OCI-LY1 (cell line): Measurements from ENCODE around the gene KCNE2.

ENCODE experiments used
- H2AFZ ChIP-seq: fragments of 200-600 bp; sonication (generic), shearing (Covaris generic); 2 replicates; pipeline ENCODE4 v1.6.0; 2014; ENCODE audit warnings: antibody characterized with exemption, mild to moderate bottlenecking, low read length
- H3F3A ChIP-seq: fragments of 200-600 bp; sonication (generic), shearing (Covaris generic); 2 replicates; pipeline ENCODE4 v1.6.0; 2014; ENCODE audit warnings: mild to moderate bottlenecking, antibody characterized with exemption, low read length, moderate library complexity; ENCODE audit not compliant: insufficient read depth
- H3K27ac ChIP-seq: fragments of 200-600 bp; sonication (generic); 2 replicates; pipeline ENCODE4 v1.5.1; 2014; ENCODE audit warnings: low read length, mixed run types, mild to moderate bottlenecking, low read depth; ENCODE audit not compliant: poor library complexity, severe bottlenecking
- H3K27me3 ChIP-seq: fragments of 200-600 bp; sonication (generic); 2 replicates; pipeline ENCODE4 v1.6.0; 2014; ENCODE audit warnings: antibody characterized with exemption, mild to moderate bottlenecking, low read length, moderate library complexity; ENCODE audit not compliant: insufficient read depth
- H3K36me3 ChIP-seq: fragments of 200-600 bp; sonication (generic); 2 replicates; pipeline ENCODE4 v1.6.1; 2014; ENCODE audit warnings: mild to moderate bottlenecking, antibody characterized with exemption, low read length, moderate library complexity, mixed read lengths; ENCODE audit not compliant: insufficient read depth
- H3K4me1 ChIP-seq: fragments of 200-600 bp; sonication (generic); 2 replicates; pipeline ENCODE4 v1.5.1; 2014; ENCODE audit warnings: mild to moderate bottlenecking, low read length, moderate library complexity; ENCODE audit not compliant: insufficient read depth, severe bottlenecking
- H3K4me2 ChIP-seq: fragments of 200-600 bp; sonication (generic), shearing (Covaris generic); 2 replicates; pipeline ENCODE4 v1.6.1; 2014; ENCODE audit warnings: low read length
- H3K4me3 ChIP-seq: fragments of 200-600 bp; sonication (generic); 2 replicates; pipeline ENCODE4 v1.5.1; 2014; ENCODE audit warnings: low read length, low read depth, mild to moderate bottlenecking, mixed read lengths; ENCODE audit not compliant: poor library complexity, severe bottlenecking
- H3K79me2 ChIP-seq: fragments of 200-600 bp; shearing (Covaris generic); 2 replicates; pipeline ENCODE4 v1.6.1; 2016; ENCODE audit warnings: mixed run types, low read length, mixed read lengths; ENCODE audit not compliant: insufficient read depth
- H3K9ac ChIP-seq: fragments of 200-600 bp; sonication (generic), shearing (Covaris generic); 2 replicates; pipeline ENCODE4 v1.6.1; 2014; ENCODE audit warnings: mild to moderate bottlenecking, low read length, mixed read lengths
- H3K9me2 ChIP-seq: fragments of 200-600 bp; sonication (generic), shearing (Covaris generic); 2 replicates; pipeline ENCODE4 v1.6.1; 2014; ENCODE audit warnings: low read depth, mild to moderate bottlenecking, low read length, mixed read lengths
- H3K9me3 ChIP-seq: fragments of 200-600 bp; shearing (Covaris generic); 2 replicates; pipeline ENCODE4 v1.6.1; 2014; ENCODE audit warnings: low read length, mixed read lengths
- H4K20me1 ChIP-seq: fragments of 200-600 bp; sonication (generic), shearing (Covaris generic); 2 replicates; pipeline ENCODE4 v1.6.0; 2016; ENCODE audit warnings: mild to moderate bottlenecking, low read length; ENCODE audit not compliant: insufficient read depth
- EZH2 ChIP-seq: fragments of 200-600 bp; sonication (generic), shearing (Covaris generic); IDR thresholded peaks from 2 replicates; pipeline ENCODE4 v1.8.0; 2017; ENCODE audit warnings: borderline replicate concordance, mixed run types, mild to moderate bottlenecking, antibody characterized with exemption, low read length, moderate library complexity, mixed read lengths
- TF ChIP-seq, protein P1 (sequence below): fragments of 200-600 bp; sonication (generic), shearing (Covaris generic); IDR thresholded peaks from 2 replicates; pipeline ENCODE4 v1.5.1; 2017; ENCODE audit warnings: mild to moderate bottlenecking, antibody characterized with exemption, low read length, moderate library complexity, mixed read lengths

The KCNE2 gene

DNA sequence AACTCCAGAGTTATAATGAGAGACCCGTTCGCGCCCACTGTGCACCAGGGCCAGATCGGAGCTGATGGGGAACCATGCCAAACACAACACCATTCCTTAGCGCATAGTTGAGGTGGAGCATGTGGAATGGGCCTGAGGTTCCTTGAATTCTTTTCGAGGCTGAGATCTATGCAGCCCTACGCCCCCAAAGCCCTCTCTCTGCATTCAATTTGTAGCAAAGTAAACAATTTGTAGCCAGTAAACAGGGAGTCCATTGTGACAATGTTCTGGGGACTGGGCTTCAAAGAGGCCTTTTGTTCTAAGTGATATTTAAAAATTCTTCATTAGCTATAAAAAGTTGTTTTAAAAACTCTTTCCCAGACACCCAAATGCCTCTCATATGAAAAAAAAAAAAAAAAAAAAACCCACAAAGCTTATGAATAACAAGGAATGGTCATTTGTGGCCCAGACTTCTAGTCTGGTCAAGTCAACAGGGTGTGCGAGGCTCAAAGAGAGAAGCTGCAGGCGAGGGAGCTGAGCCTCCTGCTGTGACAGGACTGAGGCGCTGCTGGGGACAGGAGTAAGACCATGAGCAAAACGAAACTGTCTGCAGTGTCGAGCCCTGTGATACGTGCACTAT lies 30.6 kb upstream of the KCNE2 start:
- no peaks in the 10 kb centered on the region for H3K4me1 ChIP-seq
- H3K79me2 ChIP-seq = no peaks in the 10 kb centered on the region
- no peaks in the 10 kb centered on the region for H3K9me3 ChIP-seq
- no peak overlapping the region for H3K4me2 ChIP-seq
- H4K20me1 ChIP-seq = no peaks in the 10 kb centered on the region
- no peak overlapping the region for H3K27ac ChIP-seq
- H3K36me3 ChIP-seq = no peaks in the 10 kb centered on the region; the same call in 1 of the 2 replicates
- no peaks in the 10 kb centered on the region for H3F3A ChIP-seq
- H3K27me3 ChIP-seq = no peaks in the 10 kb centered on the region
- H3K9me2 ChIP-seq = no peaks in the 10 kb centered on the region
- TF ChIP-seq, protein P1, sequence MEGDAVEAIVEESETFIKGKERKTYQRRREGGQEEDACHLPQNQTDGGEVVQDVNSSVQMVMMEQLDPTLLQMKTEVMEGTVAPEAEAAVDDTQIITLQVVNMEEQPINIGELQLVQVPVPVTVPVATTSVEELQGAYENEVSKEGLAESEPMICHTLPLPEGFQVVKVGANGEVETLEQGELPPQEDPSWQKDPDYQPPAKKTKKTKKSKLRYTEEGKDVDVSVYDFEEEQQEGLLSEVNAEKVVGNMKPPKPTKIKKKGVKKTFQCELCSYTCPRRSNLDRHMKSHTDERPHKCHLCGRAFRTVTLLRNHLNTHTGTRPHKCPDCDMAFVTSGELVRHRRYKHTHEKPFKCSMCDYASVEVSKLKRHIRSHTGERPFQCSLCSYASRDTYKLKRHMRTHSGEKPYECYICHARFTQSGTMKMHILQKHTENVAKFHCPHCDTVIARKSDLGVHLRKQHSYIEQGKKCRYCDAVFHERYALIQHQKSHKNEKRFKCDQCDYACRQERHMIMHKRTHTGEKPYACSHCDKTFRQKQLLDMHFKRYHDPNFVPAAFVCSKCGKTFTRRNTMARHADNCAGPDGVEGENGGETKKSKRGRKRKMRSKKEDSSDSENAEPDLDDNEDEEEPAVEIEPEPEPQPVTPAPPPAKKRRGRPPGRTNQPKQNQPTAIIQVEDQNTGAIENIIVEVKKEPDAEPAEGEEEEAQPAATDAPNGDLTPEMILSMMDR = no peak
- H3K9ac ChIP-seq = no peak overlapping the region
- no peak overlapping the region for H3K4me3 ChIP-seq
- no peak overlapping the region for H2AFZ ChIP-seq

DNA sequence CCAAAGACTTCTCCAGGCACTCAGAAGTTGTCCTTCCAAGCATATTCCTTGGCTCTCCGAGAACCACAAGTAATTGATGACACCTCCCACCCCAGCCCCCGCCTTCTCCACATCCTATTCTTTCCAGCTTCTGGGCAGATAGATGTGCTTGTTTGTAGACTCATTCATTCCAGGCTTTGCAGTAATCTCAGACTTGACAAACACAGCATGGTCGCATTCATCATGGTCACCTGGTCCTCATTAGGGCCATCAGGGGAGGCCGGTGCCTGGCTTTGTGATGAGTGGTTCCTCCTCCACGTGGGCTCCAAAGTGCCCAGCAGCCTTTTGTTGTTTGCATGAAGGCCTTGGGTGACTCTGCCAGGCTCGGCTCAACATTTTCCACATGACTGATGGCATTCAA lies 28.5 kb upstream of the KCNE2 start:
- H3K4me3 ChIP-seq = no peak overlapping the region
- no peak overlapping the region for H3K9ac ChIP-seq
- H3K9me2 ChIP-seq = no peaks in the 10 kb centered on the region
- no peaks in the 10 kb centered on the region for H3K9me3 ChIP-seq
- no peak for TF ChIP-seq EZH2
- TF ChIP-seq, protein P1 = no peak
- H3K27me3 ChIP-seq = no peaks in the 10 kb centered on the region; the same call in 1 of the 2 replicates
- H3K79me2 ChIP-seq = no peaks in the 10 kb centered on the region
- no peaks in the 10 kb centered on the region for H3F3A ChIP-seq
- H2AFZ ChIP-seq = no peak overlapping the region
- H3K4me1 ChIP-seq = no peaks in the 10 kb centered on the region
- H4K20me1 ChIP-seq = no peaks in the 10 kb centered on the region
- H3K36me3 ChIP-seq = no peaks in the 10 kb centered on the region
- H3K27ac ChIP-seq = no peak overlapping the region
- H3K4me2 ChIP-seq = no peak overlapping the region

DNA sequence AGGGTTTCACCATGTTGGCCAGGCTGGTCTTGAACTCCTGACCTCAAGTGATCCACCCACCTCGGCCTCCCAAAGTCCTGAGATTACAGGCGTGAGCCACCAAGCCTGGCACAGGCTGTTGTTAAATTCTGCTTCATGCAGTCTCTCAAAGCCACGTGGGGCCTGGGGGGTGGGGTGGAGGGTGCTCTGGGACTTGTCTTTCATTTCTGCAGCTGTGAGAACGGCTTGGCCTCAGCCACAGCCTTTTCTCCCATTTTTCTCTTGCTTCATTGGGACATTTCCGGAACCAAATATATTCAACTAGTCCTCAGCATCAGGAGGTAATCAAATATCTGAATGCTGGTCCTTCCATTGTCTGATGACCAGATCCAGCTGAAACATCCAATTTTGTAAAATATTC lies 27.6 kb upstream of the KCNE2 start:
- Histone ChIP-seq H4K20me1 (no peaks in the 10 kb centered on the region), H3F3A (no peaks in the 10 kb centered on the region), H3K27ac (no peak overlapping the region), H3K9me2 (no peaks in the 10 kb centered on the region), H3K4me3 (no peak overlapping the region), H3K9ac (no peak overlapping the region), H3K4me2 (no peak overlapping the region), H3K9me3 (no peaks in the 10 kb centered on the region), H3K36me3 (no peaks in the 10 kb centered on the region), H3K4me1 (no peaks in the 10 kb centered on the region), H2AFZ (no peak overlapping the region), H3K27me3 (no peaks in the 10 kb centered on the region; the same call in 1 of the 2 replicates), H3K79me2 (no peaks in the 10 kb centered on the region)
- no peak for TF ChIP-seq EZH2
- TF ChIP-seq, protein P1 = no peak
